ENCODE data around the gene LAIR1.

DNA sequence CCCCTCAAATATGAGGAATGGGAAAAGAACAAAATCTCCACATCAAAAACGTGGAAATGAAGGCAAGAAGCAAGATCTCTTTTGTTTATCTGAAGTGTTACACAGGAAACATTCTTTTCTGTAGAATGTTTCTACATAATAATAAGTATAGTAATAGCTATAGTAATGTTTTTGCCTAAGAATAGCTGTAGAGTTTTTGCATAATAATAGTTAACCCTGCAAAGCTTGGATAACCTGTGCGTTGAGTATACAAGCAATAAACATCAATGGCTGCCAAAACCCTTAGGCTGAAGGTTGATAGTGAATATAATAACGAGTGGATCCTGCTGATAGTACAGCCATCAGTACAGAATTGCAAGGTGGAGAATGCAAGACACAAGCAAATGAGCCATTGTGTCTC is 40.7 kb downstream of the LAIR1 start:
- TF ChIP-seq, protein P1, sequence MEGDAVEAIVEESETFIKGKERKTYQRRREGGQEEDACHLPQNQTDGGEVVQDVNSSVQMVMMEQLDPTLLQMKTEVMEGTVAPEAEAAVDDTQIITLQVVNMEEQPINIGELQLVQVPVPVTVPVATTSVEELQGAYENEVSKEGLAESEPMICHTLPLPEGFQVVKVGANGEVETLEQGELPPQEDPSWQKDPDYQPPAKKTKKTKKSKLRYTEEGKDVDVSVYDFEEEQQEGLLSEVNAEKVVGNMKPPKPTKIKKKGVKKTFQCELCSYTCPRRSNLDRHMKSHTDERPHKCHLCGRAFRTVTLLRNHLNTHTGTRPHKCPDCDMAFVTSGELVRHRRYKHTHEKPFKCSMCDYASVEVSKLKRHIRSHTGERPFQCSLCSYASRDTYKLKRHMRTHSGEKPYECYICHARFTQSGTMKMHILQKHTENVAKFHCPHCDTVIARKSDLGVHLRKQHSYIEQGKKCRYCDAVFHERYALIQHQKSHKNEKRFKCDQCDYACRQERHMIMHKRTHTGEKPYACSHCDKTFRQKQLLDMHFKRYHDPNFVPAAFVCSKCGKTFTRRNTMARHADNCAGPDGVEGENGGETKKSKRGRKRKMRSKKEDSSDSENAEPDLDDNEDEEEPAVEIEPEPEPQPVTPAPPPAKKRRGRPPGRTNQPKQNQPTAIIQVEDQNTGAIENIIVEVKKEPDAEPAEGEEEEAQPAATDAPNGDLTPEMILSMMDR (conservative IDR thresholded peaks at IDR 0.05): no peak
- TF ChIP-seq ZFX (IDR thresholded peaks at IDR 0.05): no peak
